Glutamatergic neuron (in vitro differentiated cells): ENCODE measurements around the gene SMOC2. TPM values are rescaled to one million over a fixed set of nuclear protein-coding genes. Genes with fewer than 3 reads are reported as not detected.
A peak's percentile ranks its signal among the peaks of the same experiment; 100 is the strongest.

Experiments
- DNase-seq: peaks from one replicate; pipeline ENCODE4 v3.0.0; 2022
- H3K27ac Mint-ChIP-seq: one replicate; pipeline ENCODE4 v1.8.0; 2020; ENCODE audit warnings: mild to moderate bottlenecking, mixed read lengths, inconsistent platforms; ENCODE audit not compliant: unreplicated experiment
- H3K27me3 Mint-ChIP-seq: one replicate; pipeline ENCODE4 v1.8.0; 2020; ENCODE audit warnings: mild to moderate bottlenecking, moderate library complexity, mixed read lengths, inconsistent platforms; ENCODE audit not compliant: unreplicated experiment
- H3K36me3 Mint-ChIP-seq: one replicate; pipeline ENCODE4 v1.8.0; 2020; ENCODE audit warnings: mild to moderate bottlenecking, mixed read lengths, inconsistent platforms; ENCODE audit not compliant: unreplicated experiment
- H3K4me1 Mint-ChIP-seq: one replicate; pipeline ENCODE4 v1.8.0; 2020; ENCODE audit warnings: mild to moderate bottlenecking, low read depth, mixed read lengths, inconsistent platforms; ENCODE audit not compliant: unreplicated experiment
- H3K4me3 Mint-ChIP-seq: one replicate; pipeline ENCODE4 v1.8.0; 2020; ENCODE audit warnings: mild to moderate bottlenecking, mixed read lengths, inconsistent platforms; ENCODE audit not compliant: unreplicated experiment
- H3K9me3 Mint-ChIP-seq: one replicate; pipeline ENCODE4 v1.8.0; 2020; ENCODE audit warnings: mild to moderate bottlenecking, moderate library complexity, mixed read lengths, inconsistent platforms; ENCODE audit not compliant: unreplicated experiment
- long read RNA-seq: library from polyadenylated mRNA; unstranded; transcript quantifications from one replicate; pipeline ENCODE4 v2.0.0, GENCODE V29; 2020; ENCODE audit not compliant: unreplicated experiment
- total RNA-seq: library from RNA; stranded (reverse); fragmentation: NEBNext Ultra II Directional; extraction: Animal tissue kit (Norgen Biotek cat#: 25700); gene quantifications from one replicate; pipeline ENCODE4 v1.2.1, GENCODE V29; 2021; ENCODE audit not compliant: unreplicated experiment
- TF ChIP-seq, protein P1 (sequence below): fragments of 200-600 bp; sonication (generic); IDR thresholded peaks from one replicate; pipeline ENCODE4 v1.5.0; 2021; ENCODE audit not compliant: partially characterized antibody, unreplicated experiment

The SMOC2 gene
- total RNA-seq: 0.44 TPM
- long read RNA-seq: 0 reads

DNA sequence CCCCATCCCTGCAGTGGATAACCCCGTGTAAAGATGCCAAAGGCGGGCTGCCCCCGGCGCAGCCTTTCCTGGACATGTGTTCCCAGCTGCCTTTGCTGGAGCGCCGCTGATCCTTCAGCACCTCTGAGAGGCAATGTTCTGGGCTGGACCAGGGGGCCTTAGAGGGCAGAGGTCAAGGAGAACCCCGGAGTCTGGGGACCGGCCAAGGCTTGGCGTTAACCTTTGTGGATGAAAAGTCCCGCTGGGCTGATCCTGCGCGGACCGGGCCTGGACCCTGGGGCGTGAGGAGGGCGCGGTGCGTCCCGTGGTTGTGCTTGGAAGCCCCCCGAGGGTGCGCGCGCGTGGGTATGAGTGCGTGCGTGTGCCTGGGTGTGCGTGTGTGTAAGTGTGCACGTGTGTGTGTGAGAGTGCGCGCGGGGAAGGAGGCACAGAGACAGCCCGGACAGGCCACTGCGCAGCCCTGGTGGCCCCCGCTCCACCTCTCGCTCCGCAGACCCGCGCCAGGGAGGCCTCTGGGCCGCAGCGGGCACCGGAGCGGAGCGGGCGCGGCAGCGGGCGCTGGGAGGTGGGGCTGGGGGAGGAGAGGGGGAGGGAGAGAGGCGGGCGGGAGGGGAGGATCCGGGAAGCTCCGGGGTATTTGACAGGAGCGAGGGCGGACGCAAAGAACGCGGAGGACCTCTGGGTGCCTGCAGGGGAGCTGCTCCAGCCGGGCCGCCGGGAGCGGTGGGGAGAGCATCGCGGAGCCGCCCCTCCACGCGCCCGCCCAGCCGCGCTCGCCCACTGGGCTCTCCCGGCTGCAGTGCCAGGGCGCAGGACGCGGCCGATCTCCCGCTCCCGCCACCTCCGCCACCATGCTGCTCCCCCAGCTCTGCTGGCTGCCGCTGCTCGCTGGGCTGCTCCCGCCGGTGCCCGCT is at the start of gene SMOC2:
Gene SMOC2, plus strand, starts transcription at position 665 of the 914 bp plus-strand sequence. Its CDS starts 187 bp downstream, at position 852.
- peaks cover 3% of the 10 kb centered on the region for H3K4me1 Mint-ChIP-seq
- H3K27ac Mint-ChIP-seq: no peak within 1 kb of the TSS
- peaks cover 3% of the 10 kb centered on the region for H3K9me3 Mint-ChIP-seq
- H3K4me3 Mint-ChIP-seq: peak within 1 kb of the TSS; percentile 76
- H3K36me3 Mint-ChIP-seq: no peaks in the 10 kb centered on the region
- H3K27me3 Mint-ChIP-seq: peaks cover 13% of the 10 kb centered on the region
- DNase-seq: peak; percentile 56
- TF ChIP-seq, protein P1, sequence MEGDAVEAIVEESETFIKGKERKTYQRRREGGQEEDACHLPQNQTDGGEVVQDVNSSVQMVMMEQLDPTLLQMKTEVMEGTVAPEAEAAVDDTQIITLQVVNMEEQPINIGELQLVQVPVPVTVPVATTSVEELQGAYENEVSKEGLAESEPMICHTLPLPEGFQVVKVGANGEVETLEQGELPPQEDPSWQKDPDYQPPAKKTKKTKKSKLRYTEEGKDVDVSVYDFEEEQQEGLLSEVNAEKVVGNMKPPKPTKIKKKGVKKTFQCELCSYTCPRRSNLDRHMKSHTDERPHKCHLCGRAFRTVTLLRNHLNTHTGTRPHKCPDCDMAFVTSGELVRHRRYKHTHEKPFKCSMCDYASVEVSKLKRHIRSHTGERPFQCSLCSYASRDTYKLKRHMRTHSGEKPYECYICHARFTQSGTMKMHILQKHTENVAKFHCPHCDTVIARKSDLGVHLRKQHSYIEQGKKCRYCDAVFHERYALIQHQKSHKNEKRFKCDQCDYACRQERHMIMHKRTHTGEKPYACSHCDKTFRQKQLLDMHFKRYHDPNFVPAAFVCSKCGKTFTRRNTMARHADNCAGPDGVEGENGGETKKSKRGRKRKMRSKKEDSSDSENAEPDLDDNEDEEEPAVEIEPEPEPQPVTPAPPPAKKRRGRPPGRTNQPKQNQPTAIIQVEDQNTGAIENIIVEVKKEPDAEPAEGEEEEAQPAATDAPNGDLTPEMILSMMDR: no peak

- Mint-ChIP-seq H3K36me3 (peaks cover 6% of the 10 kb centered on the region), H3K9me3 (peaks cover 15% of the 10 kb centered on the region), H3K4me3 (no peak overlapping the region), H3K4me1 (peaks cover 18% of the 10 kb centered on the region), H3K27ac (no peak overlapping the region), H3K27me3 (peaks cover 8% of the 10 kb centered on the region)
- DNase-seq: no peak
- TF ChIP-seq, protein P1: no peak
These were observed 47.7 kb upstream of the SMOC2 start for GRCh38 chr6:168393126-168393870.

DNA sequence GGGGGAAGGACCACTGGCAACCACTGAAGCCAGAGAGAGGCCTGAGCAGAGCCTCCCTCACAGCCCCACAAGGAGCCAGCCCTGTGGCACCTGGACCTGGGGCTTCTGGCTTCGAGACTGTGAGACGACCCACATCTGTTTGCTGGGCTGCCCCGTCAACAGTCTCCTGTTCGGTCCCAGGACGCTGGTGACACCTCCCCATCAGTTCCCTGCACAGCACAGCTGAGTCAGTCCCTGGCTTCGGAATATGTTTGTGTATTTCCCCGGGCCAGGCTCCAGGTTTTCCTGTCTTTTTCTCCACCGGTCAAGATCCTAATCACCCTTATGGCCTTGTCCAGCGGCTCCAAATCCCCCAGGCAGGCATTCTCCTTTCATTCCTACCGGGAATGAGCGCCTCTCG is 46.4 kb upstream of the SMOC2 start:
- Mint-ChIP-seq H3K36me3 (peaks cover 17% of the 10 kb centered on the region), H3K4me3 (no peak overlapping the region), H3K9me3 (peaks cover 15% of the 10 kb centered on the region), H3K27ac (no peak overlapping the region), H3K27me3 (peaks cover 6% of the 10 kb centered on the region), H3K4me1 (peaks cover 18% of the 10 kb centered on the region)
- DNase-seq: no peak
- TF ChIP-seq, protein P1: no peak

DNA sequence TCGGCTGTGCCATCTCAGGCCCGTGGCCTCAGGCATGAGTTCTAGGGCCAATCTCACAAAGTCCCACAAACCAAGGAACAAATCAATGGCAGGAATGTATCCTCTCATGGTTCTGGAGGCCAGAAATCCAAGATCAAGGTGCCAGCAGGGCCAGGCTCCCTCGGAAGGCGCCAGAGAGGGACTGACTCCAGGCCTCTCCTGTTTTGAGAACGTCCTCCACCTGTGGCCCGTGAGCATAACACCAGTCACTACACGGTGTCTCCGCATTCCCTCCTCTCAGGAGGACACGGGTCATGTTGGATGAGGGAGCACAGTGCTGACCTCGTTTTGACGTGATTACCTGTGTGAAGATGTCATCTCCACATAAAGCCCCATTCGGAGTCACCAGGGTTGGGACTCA is 45.0 kb upstream of the SMOC2 start:
- peaks cover 18% of the 10 kb centered on the region for H3K4me1 Mint-ChIP-seq
- H3K27me3 Mint-ChIP-seq: peaks cover 2% of the 10 kb centered on the region
- H3K9me3 Mint-ChIP-seq: peaks cover 15% of the 10 kb centered on the region
- TF ChIP-seq, protein P1: no peak
- H3K36me3 Mint-ChIP-seq: peaks cover 27% of the 10 kb centered on the region
- H3K4me3 Mint-ChIP-seq: no peak overlapping the region
- DNase-seq: no peak
- H3K27ac Mint-ChIP-seq: peak overlapping the region; percentile 34
